HepG2 (cell line): ENCODE measurements around the gene EFCAB13. TPM values are rescaled to one million over a fixed set of nuclear protein-coding genes. Genes with fewer than 3 reads are reported as not detected.
"Not testable (repeated sequence)": the region's sequence is repeated elsewhere in the genome, so short reads cannot be mapped to it uniquely, and the experiment has no call there.

Experiments used
- ATAC-seq: fragments of 200-7000 bp; cut with Tn5 transposase; 3 replicates; pipeline ENCODE4 v1.9.1; 2020; ENCODE audit warnings: mild to moderate bottlenecking, moderate library complexity
- BruUV-seq: library from RNA; stranded (reverse); fragments of 400-500 nt; replicated peaks from 2 replicates; lab custom pipeline; 2021; lab: Mats Ljungman, UMichigan
- CTCF ChIA-PET: fragments of 300-600 bp; formaldehyde crosslinking; extraction: SDS; loops from one replicate; lab custom pipeline; 2021; ENCODE audit warnings: low total read pairs, inconsistent platforms, low intra/inter-chr PET ratio; lab: Yijun Ruan, JAX
- POLR2A ChIA-PET: fragments of 350-600 bp; sonication (Branson Sonifier 250); formaldehyde crosslinking; loops from one replicate; lab custom pipeline; 2020; ENCODE audit warnings: antibody characterized with exemption, inconsistent platforms; lab: Yijun Ruan, JAX
- DNase-seq: peaks from one replicate; pipeline ENCODE4 v3.0.0-alpha.2; 2015; ENCODE audit warnings: low spot score
- FAIRE-seq: peaks from 3 replicates; lab custom pipeline; 2011; peaks lifted over from hg19 to GRCh38; lab: Jason Lieb, UNC
- H2AFZ ChIP-seq: one replicate; pipeline ENCODE4 v1.6.1; 2011; ENCODE audit warnings: low read length, inconsistent platforms
- H3K27ac ChIP-seq: fragments of 300-600 bp; 3 replicates; pipeline ENCODE4 v1.8.0; 2011; ENCODE audit warnings: mixed run types, mild to moderate bottlenecking, mixed read lengths, low read length, inconsistent platforms; ENCODE audit not compliant: insufficient read depth; ENCODE audit errors: extremely low read length
- H3K27me3 ChIP-seq, 2 experiments: fragments of 200-600 bp in 1 of 2; 2 replicates in 1 of 2; 3 replicates in 1 of 2; pipeline versions ENCODE4 v1.6.0 to v1.8.0; 2011; ENCODE audit warnings: low read length in 2 of 2, mild to moderate bottlenecking in 2 of 2, moderate library complexity in 2 of 2, inconsistent platforms in 1 of 2; ENCODE audit not compliant: insufficient read depth in 2 of 2, control insufficient read depth in 1 of 2
- H3K36me3 ChIP-seq, 2 experiments: fragments of 200-600 bp in 1 of 2; replicated peaks in 1 of 2; 2 replicates in 1 of 2; 3 replicates in 1 of 2; pipeline versions ENCODE4 v1.5.1 to v1.8.0; 2011; ENCODE audit warnings: low read length in 2 of 2, inconsistent platforms in 1 of 2; ENCODE audit not compliant: insufficient read depth in 2 of 2, control insufficient read depth in 1 of 2
- H3K4me1 ChIP-seq: 2 replicates; pipeline ENCODE4 v1.5.1; 2012; ENCODE audit warnings: low read length, inconsistent platforms; ENCODE audit not compliant: insufficient read depth
- H3K4me2 ChIP-seq: 2 replicates; pipeline ENCODE4 v1.6.0; 2011; ENCODE audit warnings: low read depth, low read length, inconsistent platforms
- H3K4me3 ChIP-seq, 3 experiments: fragments of 200-600 bp in 1 of 3; sonication (generic), shearing (Covaris generic) in 1 of 3; replicated peaks in 1 of 3; 2 replicates each; pipeline ENCODE4 v1.5.1; 2011 to 2016; ENCODE audit warnings: low read length in 3 of 3, inconsistent platforms in 2 of 3, low read depth in 2 of 3, mild to moderate bottlenecking in 2 of 3, control low read depth in 1 of 3, mixed read lengths in 1 of 3; ENCODE audit not compliant: insufficient read depth in 1 of 3
- H3K79me2 ChIP-seq: one replicate; pipeline ENCODE4 v1.6.1; 2011; ENCODE audit warnings: low read length, inconsistent platforms; ENCODE audit not compliant: insufficient read depth
- H3K9ac ChIP-seq: 2 replicates; pipeline ENCODE4 v1.6.0; 2011; ENCODE audit warnings: mild to moderate bottlenecking, low read depth, low read length, inconsistent platforms; ENCODE audit not compliant: insufficient read depth
- H3K9me3 ChIP-seq: 2 replicates; pipeline ENCODE4 v1.5.1; 2012; ENCODE audit warnings: mild to moderate bottlenecking, low read length
- H4K20me1 ChIP-seq: 2 replicates; pipeline ENCODE4 v1.6.0; 2011; ENCODE audit warnings: inconsistent platforms, mild to moderate bottlenecking, low read length, moderate library complexity; ENCODE audit not compliant: insufficient read depth
- BRCA1 ChIP-seq: sonication (generic); formaldehyde crosslinking; IDR thresholded peaks from 2 replicates; pipeline ENCODE4 v1.4.0; 2020; ENCODE audit warnings: missing genetic modification reagents
- YY1 ChIP-seq: IDR thresholded peaks from 2 replicates; pipeline ENCODE4 v1.6.1; 2011; ENCODE audit warnings: low read length, low read depth, moderate library complexity, mild to moderate bottlenecking; ENCODE audit not compliant: insufficient read depth, insufficient replicate concordance
- ZNF432 ChIP-seq: sonication (generic); formaldehyde crosslinking; IDR thresholded peaks from 2 replicates; pipeline ENCODE4 v1.5.0; 2020; ENCODE audit warnings: missing genetic modification reagents, mild to moderate bottlenecking, borderline replicate concordance
- ZNF446 ChIP-seq: sonication (generic); formaldehyde crosslinking; IDR thresholded peaks from 2 replicates; pipeline ENCODE4 v1.5.0; 2020; ENCODE audit warnings: mild to moderate bottlenecking, missing genetic modification reagents
- ZNF687 ChIP-seq: sonication (generic); formaldehyde crosslinking; IDR thresholded peaks from 2 replicates; pipeline ENCODE4 v1.5.1; 2020; ENCODE audit warnings: mild to moderate bottlenecking, missing genetic modification reagents, moderate library complexity
- WGBS: methylation state at CpG from one replicate; pipeline ENCODE4 v1.1.6; 2017; ENCODE audit warnings: low lambda C conversion rate; 5-methylcytosine and 5-hydroxymethylcytosine counted together
- in situ Hi-C: cut with HindIII; loops from 2 replicates; pipeline ENCODE4 v1.10.0; 2017; ENCODE audit warnings: low pct_unique_long_range_greater_than_20kb; ENCODE audit not compliant: extremely low pct_ligation_motif_present
- intact Hi-C: fragments of 100-400 bp; cut with micrococcal nuclease; formaldehyde crosslinking; loops from one replicate; pipeline ENCODE4 v1.10.0; 2022; ENCODE audit not compliant: unreplicated experiment
- polyA plus RNA-seq, 8 experiments: library from polyadenylated mRNA; depleted of rRNA in 3 of 8; stranded (reverse) in 7 of 8; unstranded in 1 of 8; fragments of >200 nt; fragmentation: Illumina TruSeq in 4 of 8; extraction: Trizol in 4 of 8; gene quantifications; 2 replicates each; pipeline versions ENCODE4 v1.2.1 to v1.2.3, GENCODE V29; 2011 to 2016; ENCODE audit warnings: low read depth in 4 of 8, missing spikeins in 1 of 8, mixed read lengths in 1 of 8; ENCODE audit not compliant: insufficient read depth in 1 of 8
- total RNA-seq, 5 experiments: library from RNA; depleted of rRNA; stranded (reverse); fragments of >200 nt; fragmentation: Illumina TruSeq; extraction: Trizol; gene quantifications; 2 replicates each; pipeline ENCODE4 v1.2.3, GENCODE V29; 2016; ENCODE audit warnings: low read depth in 1 of 5
- TF ChIP-seq, protein P1 (sequence below): sonication (generic); formaldehyde crosslinking; IDR thresholded peaks from 2 replicates; pipeline ENCODE4 v1.4.0; 2020; ENCODE audit warnings: missing genetic modification reagents, borderline replicate concordance
- TF ChIP-seq, protein P2 (sequence below): sonication (generic); formaldehyde crosslinking; IDR thresholded peaks from 2 replicates; pipeline ENCODE4 v1.5.1; 2020; ENCODE audit warnings: mild to moderate bottlenecking, moderate library complexity, missing genetic modification reagents

The EFCAB13 gene
- total and polyA plus RNA-seq, 2 of the 13 experiments (the other 11 are each of a cell fraction or from before 2014, with no cell fraction given): 0.22 to 0.71 TPM

DNA sequence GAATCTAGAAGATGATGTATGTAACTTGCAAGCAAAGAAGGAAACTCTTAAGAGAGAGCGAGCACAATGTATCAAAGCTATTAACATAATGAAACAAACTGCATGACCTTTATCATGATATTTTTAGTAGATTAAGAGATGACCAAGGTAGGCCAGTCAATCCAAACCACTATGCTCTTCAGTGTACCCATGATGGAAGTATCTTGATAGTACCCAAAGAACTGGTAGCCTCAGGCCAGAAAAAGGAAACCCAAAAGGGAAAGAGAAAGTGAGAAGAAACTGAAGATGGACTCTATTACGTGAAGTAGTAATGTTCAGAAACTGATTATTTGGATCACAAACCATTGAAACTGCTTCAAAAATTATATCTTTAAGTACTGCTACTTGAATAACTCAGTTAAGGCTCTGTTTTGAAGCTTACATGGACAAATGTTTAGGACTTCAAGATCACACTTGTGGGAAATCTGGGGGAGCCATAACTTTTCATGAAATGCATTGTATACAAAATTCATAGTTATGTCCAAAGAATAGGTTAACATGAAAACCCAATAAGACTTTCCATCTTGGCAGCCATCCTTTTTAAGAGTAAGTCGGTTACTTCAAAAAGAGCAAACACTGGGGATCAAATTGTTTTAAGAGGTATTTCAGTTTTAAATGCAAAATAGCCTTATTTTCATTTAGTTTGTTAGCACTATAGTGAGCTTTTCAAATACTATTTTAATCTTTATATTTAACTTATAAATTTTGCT, 102.3 kb downstream of the EFCAB13 start:
- in situ Hi-C loops, CTCF ChIA-PET, H3K27ac ChIP-seq, H3K27me3 ChIP-seq, H3K79me2 ChIP-seq, FAIRE-seq, ATAC-seq, H3K4me3 ChIP-seq, BruUV-seq, DNase-seq, H4K20me1 ChIP-seq, POLR2A ChIA-PET, H3K4me2 ChIP-seq, H3K9ac ChIP-seq, H3K9me3 ChIP-seq, H2AFZ ChIP-seq, intact Hi-C loops: not testable (repeated sequence)
- H3K4me1 ChIP-seq: peaks cover 22% of the 10 kb centered on the region
- 97% methylated on average over 3 of the region's 3 CpGs for whole genome bisulfite sequencing
- peaks cover 0 to 12% of the 10 kb centered on the region in 2 experiments; a peak in 1 of 5 replicates for H3K36me3 ChIP-seq

DNA sequence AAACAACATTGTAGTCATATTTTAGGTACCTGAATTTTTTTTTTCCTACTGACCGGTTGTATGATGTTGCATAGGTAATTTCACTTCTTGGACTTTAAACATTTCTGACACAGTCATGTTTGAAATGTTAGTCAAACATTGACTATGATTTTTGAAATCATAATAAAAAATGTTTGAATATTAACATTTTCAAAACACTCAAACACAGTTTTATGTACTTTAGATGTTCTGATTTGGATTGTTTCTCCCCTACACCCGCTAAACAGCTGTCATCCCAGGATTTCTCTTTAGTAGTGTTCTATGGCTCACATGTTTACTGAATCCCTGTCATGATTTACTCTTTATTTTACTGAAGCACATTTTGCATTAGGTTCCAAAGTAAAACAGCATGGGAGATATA, 104.2 kb downstream of the EFCAB13 start:
- no TSS peak for BruUV-seq
- Histone ChIP-seq H3K9ac (no peak overlapping the region), H3K27me3 (no peaks in the 10 kb centered on the region), H3K4me2 (peak overlapping the region; percentile 42; the same call in 1 of the 2 replicates), H3K36me3 (peaks cover 3 to 12% of the 10 kb centered on the region in 2 experiments; a peak in 1 of 5 replicates), H3K9me3 (no peaks in the 10 kb centered on the region), H3K27ac (peak overlapping the region; percentile 22), H2AFZ (no peak overlapping the region), H4K20me1 (no peaks in the 10 kb centered on the region), H3K79me2 (no peaks in the 10 kb centered on the region), H3K4me3 (no peak overlapping the region; a peak in 1 of 6 replicates), H3K4me1 (peaks cover 22% of the 10 kb centered on the region)
- peak; percentile 76 for ATAC-seq
- 15% methylated on average over 2 of the region's 2 CpGs for WGBS
- in situ Hi-C loops (no loop called here), intact Hi-C loops (no loop called here)
- POLR2A ChIA-PET: no interaction called here
- DNase-seq: peak; percentile 51
- peak; percentile 52 for FAIRE-seq
- CTCF ChIA-PET: no interaction called here
- no peak for TF ChIP-seq ZNF432 (CRISPR knock-in tag)
- TF ChIP-seq, protein P1, sequence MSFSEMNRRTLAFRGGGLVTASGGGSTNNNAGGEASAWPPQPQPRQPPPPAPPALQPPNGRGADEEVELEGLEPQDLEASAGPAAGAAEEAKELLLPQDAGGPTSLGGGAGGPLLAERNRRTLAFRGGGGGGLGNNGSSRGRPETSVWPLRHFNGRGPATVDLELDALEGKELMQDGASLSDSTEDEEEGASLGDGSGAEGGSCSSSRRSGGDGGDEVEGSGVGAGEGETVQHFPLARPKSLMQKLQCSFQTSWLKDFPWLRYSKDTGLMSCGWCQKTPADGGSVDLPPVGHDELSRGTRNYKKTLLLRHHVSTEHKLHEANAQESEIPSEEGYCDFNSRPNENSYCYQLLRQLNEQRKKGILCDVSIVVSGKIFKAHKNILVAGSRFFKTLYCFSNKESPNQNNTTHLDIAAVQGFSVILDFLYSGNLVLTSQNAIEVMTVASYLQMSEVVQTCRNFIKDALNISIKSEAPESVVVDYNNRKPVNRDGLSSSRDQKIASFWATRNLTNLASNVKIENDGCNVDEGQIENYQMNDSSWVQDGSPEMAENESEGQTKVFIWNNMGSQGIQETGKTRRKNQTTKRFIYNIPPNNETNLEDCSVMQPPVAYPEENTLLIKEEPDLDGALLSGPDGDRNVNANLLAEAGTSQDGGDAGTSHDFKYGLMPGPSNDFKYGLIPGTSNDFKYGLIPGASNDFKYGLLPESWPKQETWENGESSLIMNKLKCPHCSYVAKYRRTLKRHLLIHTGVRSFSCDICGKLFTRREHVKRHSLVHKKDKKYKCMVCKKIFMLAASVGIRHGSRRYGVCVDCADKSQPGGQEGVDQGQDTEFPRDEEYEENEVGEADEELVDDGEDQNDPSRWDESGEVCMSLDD (CRISPR knock-in tag): no peak
- TF ChIP-seq, protein P2, sequence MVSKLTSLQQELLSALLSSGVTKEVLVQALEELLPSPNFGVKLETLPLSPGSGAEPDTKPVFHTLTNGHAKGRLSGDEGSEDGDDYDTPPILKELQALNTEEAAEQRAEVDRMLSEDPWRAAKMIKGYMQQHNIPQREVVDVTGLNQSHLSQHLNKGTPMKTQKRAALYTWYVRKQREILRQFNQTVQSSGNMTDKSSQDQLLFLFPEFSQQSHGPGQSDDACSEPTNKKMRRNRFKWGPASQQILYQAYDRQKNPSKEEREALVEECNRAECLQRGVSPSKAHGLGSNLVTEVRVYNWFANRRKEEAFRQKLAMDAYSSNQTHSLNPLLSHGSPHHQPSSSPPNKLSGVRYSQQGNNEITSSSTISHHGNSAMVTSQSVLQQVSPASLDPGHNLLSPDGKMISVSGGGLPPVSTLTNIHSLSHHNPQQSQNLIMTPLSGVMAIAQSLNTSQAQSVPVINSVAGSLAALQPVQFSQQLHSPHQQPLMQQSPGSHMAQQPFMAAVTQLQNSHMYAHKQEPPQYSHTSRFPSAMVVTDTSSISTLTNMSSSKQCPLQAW (CRISPR knock-in tag): no peak
- TF ChIP-seq ZNF687: no peak
- TF ChIP-seq YY1: no peak
- no peak for TF ChIP-seq ZNF446 (CRISPR knock-in tag)
- no peak for TF ChIP-seq BRCA1 (CRISPR knock-in tag)
